Heart left ventricle (tissue), 13 donors: ENCODE measurements around the gene SPON2.

Experiments
- CTCF ChIP-seq, 12 donors: fragments of 200-600 bp; sonication (generic) in 4 of 12; IDR thresholded peaks; one replicate each; pipeline versions ENCODE4 v1.5.0 to v1.8.0; 2018 to 2022; ENCODE audit warnings: antibody characterized with exemption in 12 of 12, mild to moderate bottlenecking in 5 of 12
- POLR2A ChIP-seq, 2 donors: fragments of 450-650 bp; IDR thresholded peaks; one replicate each; pipeline ENCODE4 v1.6.1; 2017; ENCODE audit warnings: antibody characterized with exemption in 2 of 2, mild to moderate bottlenecking in 2 of 2, moderate library complexity in 2 of 2
- donor health status: ischemic (EF 13 %, LVEDD 7.1; RV severe dilation, severe dysfunction).
- donor health status: DM: no; HTN: yes; CAD: no.
- donor health status: DM: no; HTN: no; CAD: no.
- donor health status: ischemic (EF 25% LVEDD 6.9; RV normal size, moderate dysfunction).
- donor health status: ischemic (EF 25% LVEDD 5.7; RV mildly dilated, moderate dysfunction).
- donor health status: ischemic (EF 35%, LVEDD 5.7; RV mildly dilated, moderate dysfunction).
- donor health status: nonischemic (EF 11% LVEDD 7.7; RV severe dilation, severe dysfunction).
- donor health status: DM: yes; HTN: yes; CAD: no.
- donor health status: PGD.
- donor health status: ischemic (EF 29% LVEDD 5.4; RV normal size, mild dysfunction).
- donor health status: nonischemic (EF 23%, LVEDD 6.1; RV moderate dilation, normal function).

DNA sequence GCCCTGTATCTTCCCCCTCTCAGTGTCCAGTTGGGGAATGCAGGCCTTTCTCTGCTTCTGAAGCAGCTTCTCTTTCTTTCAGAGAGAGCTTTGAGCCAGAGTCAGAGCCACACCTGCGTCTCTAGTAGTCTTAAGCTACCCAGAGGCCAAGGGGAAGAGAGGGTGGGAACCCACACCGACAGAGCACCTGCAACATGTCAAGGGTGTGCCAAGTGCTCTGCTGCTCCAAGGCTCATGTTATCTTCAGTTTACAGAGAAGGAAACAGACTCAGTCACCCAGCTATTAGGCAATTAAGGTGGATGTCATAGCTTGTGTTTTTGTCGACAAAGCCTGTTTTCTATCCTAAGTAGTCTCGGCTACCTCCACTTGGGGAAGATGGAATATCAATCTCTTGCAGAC is 36.3 kb downstream of the SPON2 start:
- TF ChIP-seq CTCF (IDR thresholded peaks at IDR 0.05), result no peak
- no peak for TF ChIP-seq POLR2A (IDR thresholded peaks at IDR 0.05)
